OCI-LY3 (cell line): Measurements from ENCODE around the gene MRPL55.

Experiments
- CTCF ChIP-seq: fragments of 200-600, 300-600 bp; sonication (generic); IDR thresholded peaks from 2 replicates; pipeline ENCODE4 v1.5.1; 2014; ENCODE audit warnings: antibody characterized with exemption, low read length, low read depth
- EZH2phosphoT487 ChIP-seq: fragments of 200-600 bp; shearing (Covaris generic); IDR thresholded peaks from 2 replicates; pipeline ENCODE4 v1.6.1; 2018; ENCODE audit warnings: antibody characterized with exemption, mixed run types, low read depth

- no peak for TF ChIP-seq CTCF
- no peak for TF ChIP-seq EZH2phosphoT487
Observed at GRCh38 chr1:228070851-228071250, 38.2 kb downstream of the MRPL55 start.
